ENCODE results near the gene PAAF1. TPM values are rescaled to one million over a fixed set of nuclear protein-coding genes. Genes with fewer than 3 reads are reported as not detected.

PAAF1 gene
- total RNA-seq, 2 donors from 2014 or later = 31.3 to 74.3 TPM

GRCh38 chr11:73963861-73964260 lies 87.1 kb downstream of the PAAF1 start:
- Histone ChIP-seq H3K36me3 (ENCODE audit: control insufficient read depth, insufficient read depth, low read length) (no peaks in the 10 kb centered on the region), H3K9me3 (ENCODE audit: control insufficient read depth, low read length) (no peaks in the 10 kb centered on the region), H3K27ac (ENCODE audit: low read depth, low read length) (no peak overlapping the region), H3K4me3 (ENCODE audit: low read length) (no peak overlapping the region), H3K4me1 (ENCODE audit: control insufficient read depth, insufficient read depth, low read length) (no peaks in the 10 kb centered on the region), H3K9ac (ENCODE audit: extremely low read depth, low read length, poor library complexity, severe bottlenecking) (no peak overlapping the region), H3K27me3 (ENCODE audit: control insufficient read depth, insufficient read depth, low read length, poor library complexity, severe bottlenecking) (no peaks in the 10 kb centered on the region)
- peaks cover 10% of the 10 kb centered on the region for H3K4me1 Mint-ChIP-seq
- H3K36me3 Mint-ChIP-seq (ENCODE audit: low read depth) = no peaks in the 10 kb centered on the region
- no peak overlapping the region for H3K27ac Mint-ChIP-seq
- 85 to 97% methylated on average over 6 to 8 of the region's 8 CpGs for WGBS, 2 experiments (ENCODE audit: insufficient coverage in 1 of 2, insufficient read length in 1 of 2)
- no peak overlapping the region for H3K4me3 Mint-ChIP-seq
- TF ChIP-seq CTCF (conservative IDR thresholded peaks at IDR 0.05) = no peak
- peaks cover 11% of the 10 kb centered on the region for H3K27me3 Mint-ChIP-seq (ENCODE audit: insufficient read depth)
- no peaks in the 10 kb centered on the region for H3K9me3 Mint-ChIP-seq
- no peak for DNase-seq

- no peak overlapping the region for H3K9ac ChIP-seq (ENCODE audit: extremely low read depth, low read length, poor library complexity, severe bottlenecking)
- no peaks in the 10 kb centered on the region for H3K9me3 Mint-ChIP-seq
- H3K27ac Mint-ChIP-seq = no peak overlapping the region
- H3K4me3 ChIP-seq (ENCODE audit: low read length) = no peak overlapping the region
- 78 to 85% methylated on average over 6 to 10 of the region's 10 CpGs for WGBS, 2 experiments (ENCODE audit: insufficient coverage in 1 of 2, insufficient read length in 1 of 2)
- no peak overlapping the region for H3K4me3 Mint-ChIP-seq
- peaks cover 6% of the 10 kb centered on the region for H3K4me1 Mint-ChIP-seq
- no peak for TF ChIP-seq CTCF (conservative IDR thresholded peaks at IDR 0.05)
- no peaks in the 10 kb centered on the region for H3K27me3 ChIP-seq (ENCODE audit: control insufficient read depth, insufficient read depth, low read length, poor library complexity, severe bottlenecking)
- no peak for DNase-seq
- H3K4me1 ChIP-seq (ENCODE audit: control insufficient read depth, insufficient read depth, low read length) = no peaks in the 10 kb centered on the region
- no peaks in the 10 kb centered on the region for H3K9me3 ChIP-seq (ENCODE audit: control insufficient read depth, low read length)
- H3K27me3 Mint-ChIP-seq (ENCODE audit: insufficient read depth) = peaks cover 11% of the 10 kb centered on the region
- no peaks in the 10 kb centered on the region for H3K36me3 ChIP-seq (ENCODE audit: control insufficient read depth, insufficient read depth, low read length)
- H3K27ac ChIP-seq (ENCODE audit: low read depth, low read length) = no peak overlapping the region
- H3K36me3 Mint-ChIP-seq (ENCODE audit: low read depth) = no peaks in the 10 kb centered on the region
These were observed 88.4 kb downstream of the PAAF1 start for GRCh38 chr11:73965076-73965763.

- peak; percentile 39 for DNase-seq
- Histone ChIP-seq H3K9me3 (ENCODE audit: control insufficient read depth, low read length) (no peaks in the 10 kb centered on the region), H3K4me1 (ENCODE audit: control insufficient read depth, insufficient read depth, low read length) (no peaks in the 10 kb centered on the region), H3K27ac (ENCODE audit: low read depth, low read length) (no peak overlapping the region), H3K36me3 (ENCODE audit: control insufficient read depth, insufficient read depth, low read length) (no peaks in the 10 kb centered on the region), H3K4me3 (ENCODE audit: low read length) (no peak overlapping the region), H3K27me3 (ENCODE audit: control insufficient read depth, insufficient read depth, low read length, poor library complexity, severe bottlenecking) (no peaks in the 10 kb centered on the region), H3K9ac (ENCODE audit: extremely low read depth, low read length, poor library complexity, severe bottlenecking) (no peak overlapping the region)
- TF ChIP-seq CTCF (conservative IDR thresholded peaks at IDR 0.05) = no peak
- H3K27me3 Mint-ChIP-seq (ENCODE audit: insufficient read depth) = peaks cover 11% of the 10 kb centered on the region
- no peaks in the 10 kb centered on the region for H3K36me3 Mint-ChIP-seq (ENCODE audit: low read depth)
- 67 to 84% methylated on average over 1 to 2 of the region's 2 CpGs for WGBS, 2 experiments (ENCODE audit: insufficient coverage in 1 of 2, insufficient read length in 1 of 2)
- H3K9me3 Mint-ChIP-seq = no peaks in the 10 kb centered on the region
- no peak overlapping the region for H3K4me3 Mint-ChIP-seq
- no peak overlapping the region for H3K27ac Mint-ChIP-seq
- H3K4me1 Mint-ChIP-seq = peaks cover 6% of the 10 kb centered on the region
These were observed 88.9 kb downstream of the PAAF1 start for GRCh38 chr11:73965764-73966121.
